K562 (cell line): ENCODE results near the gene CAMK2D. TPM values are rescaled to one million over a fixed set of nuclear protein-coding genes. Genes with fewer than 3 reads are reported as not detected.

Experiments
- ATAC-seq: fragments of 200-7000 bp; cut with Tn5 transposase; 3 replicates; pipeline ENCODE4 v1.9.1; 2020; ENCODE audit warnings: moderate library complexity
- BruUV-seq: library from RNA; stranded (reverse); fragments of 400-500 nt; replicated peaks from 2 replicates; lab custom pipeline; 2021; lab: Mats Ljungman, UMichigan
- CTCF ChIA-PET: fragments of 300-600 bp; formaldehyde crosslinking; extraction: SDS; loops from one replicate; lab custom pipeline; 2021; ENCODE audit warnings: low intra/inter-chr PET ratio; lab: Yijun Ruan, JAX
- POLR2A ChIA-PET: fragments of 300-600, 350-650 bp; sonication (Branson Sonifier 250); formaldehyde crosslinking; extraction: SDS; loops from one replicate; lab custom pipeline; 2021; ENCODE audit warnings: antibody characterized with exemption, inconsistent platforms; lab: Yijun Ruan, JAX
- DNase-seq, 4 experiments: peaks; one replicate each; pipeline versions ENCODE4 v3.0.0 to v3.0.0-alpha.2; 2011 to 2018; ENCODE audit warnings: low spot score in 3 of 4, mixed read lengths in 3 of 4; ENCODE audit errors: extremely low read depth in 1 of 4
- FAIRE-seq: peaks from 2 replicates; lab custom pipeline; 2011; peaks lifted over from hg19 to GRCh38; lab: Jason Lieb, UNC
- H2AFZ ChIP-seq: 2 replicates; pipeline ENCODE4 v1.6.0; 2011; ENCODE audit warnings: low read depth, low read length, control low read depth, inconsistent platforms
- H3K27ac ChIP-seq: fragments of 200-600 bp; 3 replicates; pipeline ENCODE4 v1.8.0; 2011; ENCODE audit warnings: low read depth, mild to moderate bottlenecking, control low read depth, inconsistent platforms, low read length, moderate library complexity, mixed read lengths; ENCODE audit errors: extremely low read depth
- H3K27me3 ChIP-seq, 2 experiments: fragments of 300-600 bp in 1 of 2; 2 replicates in 1 of 2; 3 replicates in 1 of 2; pipeline versions ENCODE4 v1.6.0 to v1.8.0; 2011; ENCODE audit warnings: inconsistent platforms in 2 of 2, low read length in 2 of 2, mild to moderate bottlenecking in 1 of 2, mixed read lengths in 1 of 2, moderate library complexity in 1 of 2; ENCODE audit not compliant: control insufficient read depth in 2 of 2, insufficient read depth in 2 of 2
- H3K36me3 ChIP-seq: fragments of 300-600 bp; 3 replicates; pipeline ENCODE4 v1.8.0; 2011; ENCODE audit warnings: mild to moderate bottlenecking, low read length, inconsistent platforms; ENCODE audit not compliant: control insufficient read depth, insufficient read depth
- H3K4me1 ChIP-seq, 2 experiments: fragments of 200-600 bp in 1 of 2; replicated peaks in 1 of 2; 2 replicates in 1 of 2; 3 replicates in 1 of 2; pipeline versions ENCODE4 v1.5.1 to v1.8.0; 2011; ENCODE audit warnings: inconsistent platforms in 2 of 2, low read length in 2 of 2, mild to moderate bottlenecking in 1 of 2, mixed read lengths in 1 of 2, moderate library complexity in 1 of 2; ENCODE audit not compliant: control insufficient read depth in 2 of 2, insufficient read depth in 2 of 2
- H3K4me2 ChIP-seq: 2 replicates; pipeline ENCODE4 v1.6.1; 2011; ENCODE audit warnings: low read length, control low read depth, inconsistent platforms, mixed read lengths; ENCODE audit not compliant: insufficient read depth
- H3K4me3 ChIP-seq: fragments of 200-600 bp; sonication (generic), shearing (Covaris generic); 2 replicates; pipeline ENCODE4 v1.5.1; 2016; ENCODE audit warnings: control low read depth, inconsistent platforms
- H3K79me2 ChIP-seq: fragments of 200-600 bp; 3 replicates; pipeline ENCODE4 v1.8.0; 2011; ENCODE audit warnings: low read length, inconsistent platforms; ENCODE audit not compliant: control insufficient read depth, insufficient read depth
- H3K9ac ChIP-seq, 2 experiments: 2 replicates each; pipeline versions ENCODE4 v1.6.0 to v1.6.1; 2011; ENCODE audit warnings: low read depth in 2 of 2, low read length in 2 of 2, control low read depth in 1 of 2, inconsistent platforms in 1 of 2, mild to moderate bottlenecking in 1 of 2, mixed read lengths in 1 of 2; ENCODE audit not compliant: insufficient read depth in 1 of 2
- H3K9me1 ChIP-seq: one replicate; pipeline ENCODE4 v1.6.0; 2011; ENCODE audit warnings: inconsistent platforms, mild to moderate bottlenecking, low read length, moderate library complexity; ENCODE audit not compliant: control insufficient read depth, insufficient read depth
- H3K9me3 ChIP-seq: replicated peaks from 2 replicates; pipeline ENCODE4 v1.5.1; 2011; ENCODE audit warnings: low read depth, low read length, inconsistent platforms; ENCODE audit not compliant: control insufficient read depth, insufficient read depth
- H4K20me1 ChIP-seq: replicated peaks from 2 replicates; pipeline ENCODE4 v1.6.1; 2011; ENCODE audit warnings: low read length, inconsistent platforms, mixed read lengths; ENCODE audit not compliant: control insufficient read depth, insufficient read depth
- CBFA2T2 ChIP-seq: fragments of 450-650 bp; conservative IDR thresholded peaks from 2 replicates; pipeline ENCODE4 v1.6.1; 2017; ENCODE audit warnings: mild to moderate bottlenecking
- CBX5 ChIP-seq: IDR thresholded peaks from 2 replicates; pipeline ENCODE4 v1.6.1; 2014; ENCODE audit warnings: low read depth, borderline replicate concordance
- CXXC5 ChIP-seq: fragments of 250-450 bp; sonication (Bioruptor Pico); IDR thresholded peaks from 2 replicates; pipeline ENCODE4 v1.8.0; 2022; ENCODE audit warnings: inconsistent platforms, mild to moderate bottlenecking, moderate library complexity
- EZH2 ChIP-seq: IDR thresholded peaks from 2 replicates; pipeline ENCODE4 v1.6.1; 2012; ENCODE audit warnings: low read depth, mild to moderate bottlenecking, inconsistent platforms, low read length, borderline replicate concordance
- FOXK2 ChIP-seq, 2 experiments: fragments of 450-650 bp; IDR thresholded peaks in 1 of 2; conservative IDR thresholded peaks in 1 of 2; 2 replicates each; pipeline ENCODE4 v1.6.1; 2016; ENCODE audit warnings: low read depth in 2 of 2, mild to moderate bottlenecking in 1 of 2
- ILK ChIP-seq: fragments of 450-650 bp; IDR thresholded peaks from 2 replicates; pipeline ENCODE4 v1.6.1; 2016; ENCODE audit warnings: missing genetic modification characterization, low read depth, mild to moderate bottlenecking, missing compliant biosample characterization, moderate library complexity, borderline replicate concordance
- MBD1 ChIP-seq: fragments of 250-450 bp; sonication (Bioruptor Pico); IDR thresholded peaks from 2 replicates; pipeline ENCODE4 v1.8.0; 2022; ENCODE audit warnings: inconsistent platforms
- RFX7 ChIP-seq: fragments of 250-450 bp; sonication (Bioruptor Pico); IDR thresholded peaks from 2 replicates; pipeline ENCODE4 v1.5.1; 2021; ENCODE audit warnings: mild to moderate bottlenecking
- ZNF318 ChIP-seq, 2 experiments: fragments of 450-650 bp; IDR thresholded peaks; 2 replicates each; pipeline ENCODE4 v1.6.1; 2016; ENCODE audit warnings: mild to moderate bottlenecking in 2 of 2, borderline replicate concordance in 1 of 2, low read depth in 1 of 2, moderate library complexity in 1 of 2
- in situ Hi-C: fragments of 300-500 bp; cut with MboI; formaldehyde crosslinking; loops from 4 replicates; pipeline ENCODE4 v1.15.0; 2018; ENCODE audit warnings: inconsistent platforms, mixed read lengths
- intact Hi-C: fragments of 100-400 bp; cut with micrococcal nuclease; formaldehyde crosslinking; loops from 2 replicates; pipeline ENCODE4 v1.14.2; 2022
- polyA plus RNA-seq, 8 experiments: library from polyadenylated mRNA; depleted of rRNA in 4 of 8; stranded (reverse) in 5 of 8; unstranded in 3 of 8; fragments of >200 nt; fragmentation: Nextera tagmentation in 2 of 8; fragmentation: Illumina TruSeq in 1 of 8; extraction: Ambion mirVana in 2 of 8; extraction: Trizol in 1 of 8; gene quantifications; 2 replicates each; pipeline versions ENCODE4 v1.2.1 to v1.2.3, GENCODE V29; 2011 to 2014; ENCODE audit warnings: inconsistent platforms in 1 of 8, missing spikeins in 1 of 8
- total RNA-seq, 7 experiments: library from RNA; depleted of rRNA in 6 of 7; stranded (reverse); fragments of >200 nt in 6 of 7; fragmentation: Illumina TruSeq in 2 of 7; extraction: Trizol in 2 of 7; gene quantifications; 2 replicates each; pipeline versions ENCODE4 v1.2.1 to v1.2.3, GENCODE V29; 2011 to 2021; ENCODE audit warnings: low replicate concordance in 1 of 7
- TF ChIP-seq, protein P1 (sequence below): fragments of 450-650 bp; formaldehyde crosslinking; IDR thresholded peaks from 2 replicates; pipeline ENCODE4 v1.4.0; 2020; ENCODE audit warnings: mild to moderate bottlenecking

The CAMK2D gene
- total and polyA plus RNA-seq, 9 of the 15 experiments (the other 6 are each of a cell fraction or from before 2014, with no cell fraction given) = 0.01 to 0.33 (median 0.04) TPM; not detected in 2

GRCh38 chr4:113740857-113741379 is 20.6 kb downstream of the CAMK2D start (continued):
- TF ChIP-seq, protein P1, sequence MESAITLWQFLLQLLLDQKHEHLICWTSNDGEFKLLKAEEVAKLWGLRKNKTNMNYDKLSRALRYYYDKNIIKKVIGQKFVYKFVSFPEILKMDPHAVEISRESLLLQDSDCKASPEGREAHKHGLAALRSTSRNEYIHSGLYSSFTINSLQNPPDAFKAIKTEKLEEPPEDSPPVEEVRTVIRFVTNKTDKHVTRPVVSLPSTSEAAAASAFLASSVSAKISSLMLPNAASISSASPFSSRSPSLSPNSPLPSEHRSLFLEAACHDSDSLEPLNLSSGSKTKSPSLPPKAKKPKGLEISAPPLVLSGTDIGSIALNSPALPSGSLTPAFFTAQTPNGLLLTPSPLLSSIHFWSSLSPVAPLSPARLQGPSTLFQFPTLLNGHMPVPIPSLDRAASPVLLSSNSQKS (CRISPR knock-in tag) = no peak

DNA sequence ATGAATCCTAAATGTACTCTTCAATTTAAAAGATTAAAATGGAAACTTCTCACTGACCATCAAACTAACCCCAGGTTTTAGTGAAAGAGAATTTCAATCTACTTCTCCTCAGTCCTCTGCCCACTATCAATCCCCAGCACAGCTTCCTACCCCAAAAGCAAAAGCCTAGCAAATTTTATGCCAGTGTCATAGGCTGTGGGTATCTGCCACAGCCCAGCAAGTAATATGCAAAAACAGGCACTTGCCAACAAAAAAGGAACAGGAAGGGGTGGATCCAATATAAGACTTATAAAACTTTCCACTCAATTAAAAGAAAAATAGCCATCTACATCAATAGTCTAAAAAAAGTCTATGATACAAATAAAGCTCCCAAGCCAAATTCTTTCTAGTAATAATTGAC is 22.3 kb downstream of the CAMK2D start:
- ChIA-PET POLR2A (no interaction called here), CTCF (no interaction called here)
- Histone ChIP-seq H3K9me1 (no peaks in the 10 kb centered on the region), H3K27me3 (no peaks in the 10 kb centered on the region), H3K79me2 (no peaks in the 10 kb centered on the region), H3K4me2 (no peak overlapping the region), H4K20me1 (no peaks in the 10 kb centered on the region), H3K9ac (no peak overlapping the region), H3K4me3 (no peak overlapping the region), H3K9me3 (no peaks in the 10 kb centered on the region), H3K36me3 (no peaks in the 10 kb centered on the region), H3K4me1 (no peaks in the 10 kb centered on the region), H3K27ac (no peak overlapping the region), H2AFZ (no peak overlapping the region)
- FAIRE-seq (no peak), DNase-seq (no peak), ATAC-seq (no peak)
- in situ Hi-C loops = no loop called here
- intact Hi-C loops = no loop called here
- BruUV-seq = no TSS peak
- no peak for TF ChIP-seq ILK (tag)
- TF ChIP-seq ZNF318 (IDR thresholded peaks at IDR 0.05; ENCODE audit: borderline replicate concordance in 1 of 2, low read depth in 1 of 2) = no peak
- TF ChIP-seq MBD1 = no peak
- no peak for TF ChIP-seq CBX5
- no peak for TF ChIP-seq CBFA2T2
- TF ChIP-seq CXXC5 (CRISPR knock-in tag) = no peak
- TF ChIP-seq EZH2 = no peak
- TF ChIP-seq RFX7 (CRISPR knock-in tag) = no peak
- no peak for TF ChIP-seq FOXK2 (conservative IDR thresholded peaks at IDR 0.05 in 1 of 2, IDR thresholded peaks at IDR 0.05 in 1 of 2; ENCODE audit: low read depth in 2 of 2)
